Ishikawa (cell line): ENCODE data around the gene NDUFA9.

Experiments
- CEBPB ChIP-seq: IDR thresholded peaks from 2 replicates; pipeline ENCODE4 v1.6.1; 2012
- CREB1 ChIP-seq: IDR thresholded peaks from 2 replicates; pipeline ENCODE4 v1.6.1; 2012; ENCODE audit warnings: low read depth
- EGR1 ChIP-seq: IDR thresholded peaks from 2 replicates; pipeline ENCODE4 v1.6.1; 2012
- EP300 ChIP-seq: IDR thresholded peaks from 2 replicates; pipeline ENCODE4 v1.6.1; 2012; ENCODE audit warnings: borderline replicate concordance
- FOXM1 ChIP-seq: IDR thresholded peaks from 2 replicates; pipeline ENCODE4 v1.6.1; 2012; ENCODE audit warnings: low read depth, borderline replicate concordance
- MAX ChIP-seq: IDR thresholded peaks from 2 replicates; pipeline ENCODE4 v1.6.1; 2012
- NFIC ChIP-seq: IDR thresholded peaks from 2 replicates; pipeline ENCODE4 v1.6.1; 2012
- RAD21 ChIP-seq: IDR thresholded peaks from 2 replicates; pipeline ENCODE4 v1.6.1; 2012; ENCODE audit warnings: low read depth
- TAF1 ChIP-seq: IDR thresholded peaks from 2 replicates; pipeline ENCODE4 v1.6.1; 2012; ENCODE audit warnings: low read depth, mild to moderate bottlenecking
- TCF12 ChIP-seq: IDR thresholded peaks from 2 replicates; pipeline ENCODE4 v1.6.1; 2012; ENCODE audit warnings: low read depth
- TEAD4 ChIP-seq: IDR thresholded peaks from 2 replicates; pipeline ENCODE4 v1.6.1; 2012
- YY1 ChIP-seq: IDR thresholded peaks from 2 replicates; pipeline ENCODE4 v1.6.1; 2012; ENCODE audit warnings: low read depth
- ZBTB7A ChIP-seq: IDR thresholded peaks from 2 replicates; pipeline ENCODE4 v1.6.1; 2012; ENCODE audit warnings: low read depth
- TF ChIP-seq, protein P1 (sequence below): IDR thresholded peaks from 2 replicates; pipeline ENCODE4 v1.6.1; 2012; ENCODE audit warnings: low read depth, mild to moderate bottlenecking
- TF ChIP-seq, protein P2 (sequence below): IDR thresholded peaks from 2 replicates; pipeline ENCODE4 v1.6.1; 2012

The NDUFA9 gene

DNA sequence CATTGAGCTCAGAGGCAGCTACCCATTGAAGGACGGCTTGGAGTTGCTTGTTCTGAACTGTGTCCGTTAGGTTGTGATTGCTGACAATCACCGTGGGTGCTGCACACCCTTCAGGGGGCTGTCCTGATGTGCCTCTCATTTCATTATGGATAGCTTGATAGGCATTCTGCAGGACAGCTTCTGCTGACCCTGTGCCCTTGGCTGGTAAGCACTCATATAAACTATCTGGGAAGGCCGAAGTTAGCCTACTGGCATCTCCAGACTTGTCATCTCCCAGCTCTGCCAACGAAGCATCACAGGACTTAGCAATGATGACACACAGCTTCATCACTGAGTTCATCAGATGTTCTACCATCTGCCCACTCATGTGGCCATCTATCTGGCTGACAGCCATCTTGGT is 22.4 kb upstream of the NDUFA9 start:
- no peak for TF ChIP-seq NFIC
- no peak for TF ChIP-seq CEBPB
- TF ChIP-seq, protein P1, sequence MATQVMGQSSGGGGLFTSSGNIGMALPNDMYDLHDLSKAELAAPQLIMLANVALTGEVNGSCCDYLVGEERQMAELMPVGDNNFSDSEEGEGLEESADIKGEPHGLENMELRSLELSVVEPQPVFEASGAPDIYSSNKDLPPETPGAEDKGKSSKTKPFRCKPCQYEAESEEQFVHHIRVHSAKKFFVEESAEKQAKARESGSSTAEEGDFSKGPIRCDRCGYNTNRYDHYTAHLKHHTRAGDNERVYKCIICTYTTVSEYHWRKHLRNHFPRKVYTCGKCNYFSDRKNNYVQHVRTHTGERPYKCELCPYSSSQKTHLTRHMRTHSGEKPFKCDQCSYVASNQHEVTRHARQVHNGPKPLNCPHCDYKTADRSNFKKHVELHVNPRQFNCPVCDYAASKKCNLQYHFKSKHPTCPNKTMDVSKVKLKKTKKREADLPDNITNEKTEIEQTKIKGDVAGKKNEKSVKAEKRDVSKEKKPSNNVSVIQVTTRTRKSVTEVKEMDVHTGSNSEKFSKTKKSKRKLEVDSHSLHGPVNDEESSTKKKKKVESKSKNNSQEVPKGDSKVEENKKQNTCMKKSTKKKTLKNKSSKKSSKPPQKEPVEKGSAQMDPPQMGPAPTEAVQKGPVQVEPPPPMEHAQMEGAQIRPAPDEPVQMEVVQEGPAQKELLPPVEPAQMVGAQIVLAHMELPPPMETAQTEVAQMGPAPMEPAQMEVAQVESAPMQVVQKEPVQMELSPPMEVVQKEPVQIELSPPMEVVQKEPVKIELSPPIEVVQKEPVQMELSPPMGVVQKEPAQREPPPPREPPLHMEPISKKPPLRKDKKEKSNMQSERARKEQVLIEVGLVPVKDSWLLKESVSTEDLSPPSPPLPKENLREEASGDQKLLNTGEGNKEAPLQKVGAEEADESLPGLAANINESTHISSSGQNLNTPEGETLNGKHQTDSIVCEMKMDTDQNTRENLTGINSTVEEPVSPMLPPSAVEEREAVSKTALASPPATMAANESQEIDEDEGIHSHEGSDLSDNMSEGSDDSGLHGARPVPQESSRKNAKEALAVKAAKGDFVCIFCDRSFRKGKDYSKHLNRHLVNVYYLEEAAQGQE, result no peak
- no peak for TF ChIP-seq EP300
- TF ChIP-seq TCF12, result no peak
- no peak for TF ChIP-seq EGR1
- no peak for TF ChIP-seq TAF1
- no peak for TF ChIP-seq TEAD4
- TF ChIP-seq RAD21, result no peak
- no peak for TF ChIP-seq FOXM1
- TF ChIP-seq ZBTB7A, result no peak
- TF ChIP-seq, protein P2, sequence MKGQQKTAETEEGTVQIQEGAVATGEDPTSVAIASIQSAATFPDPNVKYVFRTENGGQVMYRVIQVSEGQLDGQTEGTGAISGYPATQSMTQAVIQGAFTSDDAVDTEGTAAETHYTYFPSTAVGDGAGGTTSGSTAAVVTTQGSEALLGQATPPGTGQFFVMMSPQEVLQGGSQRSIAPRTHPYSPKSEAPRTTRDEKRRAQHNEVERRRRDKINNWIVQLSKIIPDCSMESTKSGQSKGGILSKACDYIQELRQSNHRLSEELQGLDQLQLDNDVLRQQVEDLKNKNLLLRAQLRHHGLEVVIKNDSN, result no peak
- TF ChIP-seq CREB1, result no peak
- no peak for TF ChIP-seq YY1
- no peak for TF ChIP-seq MAX

GRCh38 chr12:4628406-4628805 is 20.5 kb upstream of the NDUFA9 start:
- TF ChIP-seq TCF12 (no peak), MAX (no peak), CEBPB (no peak), YY1 (no peak), TEAD4 (no peak), EP300 (no peak), CREB1 (no peak), NFIC (no peak)
- TF ChIP-seq, protein P1, result no peak

DNA sequence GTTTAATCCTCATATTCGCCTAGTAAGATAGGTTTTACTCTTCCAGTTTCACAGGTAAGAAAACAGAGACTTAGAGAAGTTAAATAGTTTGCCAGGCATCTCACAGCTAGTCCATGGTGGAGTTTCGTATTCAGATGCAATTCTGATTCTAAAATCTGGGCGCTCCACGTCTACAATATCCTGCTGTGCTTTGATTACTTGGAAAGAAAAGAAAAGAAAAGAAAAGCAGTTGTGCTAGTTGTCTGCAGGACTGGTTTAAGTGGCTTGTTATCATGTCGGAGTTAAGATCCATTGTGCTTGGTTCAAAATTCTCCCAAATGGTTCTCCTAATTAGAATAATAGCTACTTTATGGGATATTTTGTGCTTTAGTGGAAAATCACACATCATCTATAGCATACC is 18.7 kb upstream of the NDUFA9 start:
- TF ChIP-seq EGR1 (no peak), TCF12 (no peak), NFIC (no peak), TAF1 (no peak), EP300 (no peak), CREB1 (no peak), RAD21 (no peak), CEBPB (no peak), TEAD4 (no peak)

- TF ChIP-seq, protein P1, result no peak
- no peak for TF ChIP-seq YY1
- TF ChIP-seq ZBTB7A, result no peak
- TF ChIP-seq TCF12, result no peak
- TF ChIP-seq TAF1, result no peak
- no peak for TF ChIP-seq MAX
- TF ChIP-seq RAD21, result no peak
- TF ChIP-seq EP300, result no peak
- TF ChIP-seq CREB1, result no peak
- no peak for TF ChIP-seq CEBPB
- no peak for TF ChIP-seq FOXM1
- TF ChIP-seq, protein P2, result no peak
- TF ChIP-seq EGR1, result no peak
- no peak for TF ChIP-seq NFIC
These were observed 5.2 kb upstream of the NDUFA9 start for GRCh38 chr12:4643747-4644146.
